B cell (primary cell): Measurements from ENCODE around the gene TRAPPC12.

Source experiments
- EZH2 ChIP-seq: IDR thresholded peaks from 2 replicates; pipeline ENCODE4 v1.6.1; 2012; ENCODE audit warnings: borderline replicate concordance, low read depth, mild to moderate bottlenecking, moderate library complexity, low read length; ENCODE audit not compliant: insufficient read depth, poor library complexity, severe bottlenecking
- TF ChIP-seq, protein P1 (sequence below): fragments of 200-600 bp; IDR thresholded peaks from one replicate; pipeline ENCODE4 v1.8.0; 2022; ENCODE audit warnings: antibody characterized with exemption, mild to moderate bottlenecking

DNA sequence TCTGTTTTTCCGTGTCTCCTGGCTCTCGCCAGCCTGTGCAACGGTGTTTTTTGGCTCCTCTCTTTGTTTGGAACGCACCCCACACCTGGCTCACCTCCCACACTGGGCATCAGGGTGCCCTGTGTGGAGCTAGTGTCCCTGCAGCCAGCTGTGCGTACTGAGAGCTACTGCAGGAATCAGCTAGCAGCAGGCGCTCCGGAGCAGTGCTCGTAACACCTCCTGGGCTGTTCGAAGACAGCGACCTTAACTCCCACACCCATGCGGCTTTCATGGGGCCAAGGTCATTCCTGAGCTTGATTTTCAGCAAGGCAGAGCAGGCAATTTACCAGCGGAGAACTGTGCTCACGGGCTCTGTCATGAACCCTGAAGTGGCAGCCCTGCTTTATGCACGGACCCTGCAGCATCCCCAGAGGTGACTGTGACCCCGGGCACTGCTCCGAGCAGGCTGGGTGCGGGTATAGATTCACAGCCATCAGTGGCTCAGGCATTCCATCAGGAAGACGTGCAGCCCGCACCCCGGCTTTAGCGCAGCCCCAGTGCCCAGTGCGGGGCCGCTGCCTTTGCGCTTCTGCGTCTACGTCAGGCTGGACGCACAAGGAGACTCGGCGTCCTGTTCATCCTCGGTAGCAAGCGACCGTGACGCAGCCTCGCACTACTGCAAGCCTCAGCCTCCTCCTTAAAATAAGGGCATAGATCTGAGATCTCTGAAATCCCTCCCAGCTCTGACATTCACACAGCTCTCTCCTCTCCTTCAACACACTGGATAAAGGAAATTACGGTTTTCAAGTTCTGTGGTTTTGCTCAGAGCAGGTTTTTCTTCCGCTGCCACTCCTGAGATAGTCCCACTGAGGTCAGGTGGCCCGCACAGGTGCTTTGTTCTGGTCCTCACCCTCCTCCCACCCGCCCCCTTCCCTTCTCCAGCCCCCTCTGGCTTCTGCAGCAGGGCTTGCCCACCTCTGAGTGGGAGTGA, 81.6 kb downstream of the TRAPPC12 start:
- TF ChIP-seq, protein P1, sequence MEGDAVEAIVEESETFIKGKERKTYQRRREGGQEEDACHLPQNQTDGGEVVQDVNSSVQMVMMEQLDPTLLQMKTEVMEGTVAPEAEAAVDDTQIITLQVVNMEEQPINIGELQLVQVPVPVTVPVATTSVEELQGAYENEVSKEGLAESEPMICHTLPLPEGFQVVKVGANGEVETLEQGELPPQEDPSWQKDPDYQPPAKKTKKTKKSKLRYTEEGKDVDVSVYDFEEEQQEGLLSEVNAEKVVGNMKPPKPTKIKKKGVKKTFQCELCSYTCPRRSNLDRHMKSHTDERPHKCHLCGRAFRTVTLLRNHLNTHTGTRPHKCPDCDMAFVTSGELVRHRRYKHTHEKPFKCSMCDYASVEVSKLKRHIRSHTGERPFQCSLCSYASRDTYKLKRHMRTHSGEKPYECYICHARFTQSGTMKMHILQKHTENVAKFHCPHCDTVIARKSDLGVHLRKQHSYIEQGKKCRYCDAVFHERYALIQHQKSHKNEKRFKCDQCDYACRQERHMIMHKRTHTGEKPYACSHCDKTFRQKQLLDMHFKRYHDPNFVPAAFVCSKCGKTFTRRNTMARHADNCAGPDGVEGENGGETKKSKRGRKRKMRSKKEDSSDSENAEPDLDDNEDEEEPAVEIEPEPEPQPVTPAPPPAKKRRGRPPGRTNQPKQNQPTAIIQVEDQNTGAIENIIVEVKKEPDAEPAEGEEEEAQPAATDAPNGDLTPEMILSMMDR: no peak
- TF ChIP-seq EZH2: no peak
